ENCODE results near the gene FARP2.

The FARP2 gene

DNA sequence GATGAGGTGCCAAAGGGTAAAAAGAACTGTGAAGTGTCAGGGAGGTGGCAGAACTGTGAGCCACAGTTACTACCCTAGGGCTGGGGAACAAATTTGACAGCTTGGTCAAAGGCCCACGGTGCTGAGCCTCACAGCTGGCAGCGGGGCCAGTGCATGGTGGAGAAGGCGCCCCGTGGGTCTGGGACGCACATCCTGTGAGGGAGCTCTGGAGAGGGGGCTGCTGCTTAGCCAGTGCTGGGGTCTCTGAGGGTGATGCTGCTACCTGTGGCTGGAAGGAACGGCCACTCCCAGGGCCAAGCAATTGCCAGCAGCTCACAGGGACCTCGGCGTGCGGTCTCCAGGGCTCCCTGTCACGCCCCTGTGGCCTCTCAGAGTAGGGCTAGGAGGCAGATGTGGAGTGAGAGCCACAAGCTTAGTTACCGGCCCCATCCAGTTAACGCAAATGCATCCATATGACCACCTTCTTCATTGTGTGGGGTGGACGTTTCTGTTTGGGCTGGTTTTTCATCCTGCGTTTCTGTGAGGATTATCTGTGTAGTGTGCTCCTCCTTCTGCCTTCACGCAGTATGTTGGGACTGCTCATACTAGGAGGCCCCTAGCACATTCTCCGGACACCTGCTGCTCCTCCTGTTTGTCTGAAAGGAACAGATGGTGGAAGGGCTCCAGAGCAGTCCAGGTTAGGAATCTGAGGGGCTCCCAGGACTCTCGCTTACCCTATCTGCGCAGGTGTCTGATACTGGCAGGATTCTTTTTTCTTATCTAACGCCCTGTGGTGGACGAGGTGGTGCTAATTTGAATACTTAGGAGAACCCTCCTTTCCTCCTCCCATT is 126.3 kb downstream of the FARP2 start:
- no peak overlapping the region for H3K27ac ChIP-seq
- ChIA-PET POLR2A (ENCODE audit: low non-redundant PET) (no interaction called here), CTCF (no interaction called here)

GRCh38 chr2:241483305-241483704 is 127.2 kb downstream of the FARP2 start:
- ChIA-PET CTCF (no interaction called here), POLR2A (ENCODE audit: low non-redundant PET) (no interaction called here)
- TF ChIP-seq, protein P1, sequence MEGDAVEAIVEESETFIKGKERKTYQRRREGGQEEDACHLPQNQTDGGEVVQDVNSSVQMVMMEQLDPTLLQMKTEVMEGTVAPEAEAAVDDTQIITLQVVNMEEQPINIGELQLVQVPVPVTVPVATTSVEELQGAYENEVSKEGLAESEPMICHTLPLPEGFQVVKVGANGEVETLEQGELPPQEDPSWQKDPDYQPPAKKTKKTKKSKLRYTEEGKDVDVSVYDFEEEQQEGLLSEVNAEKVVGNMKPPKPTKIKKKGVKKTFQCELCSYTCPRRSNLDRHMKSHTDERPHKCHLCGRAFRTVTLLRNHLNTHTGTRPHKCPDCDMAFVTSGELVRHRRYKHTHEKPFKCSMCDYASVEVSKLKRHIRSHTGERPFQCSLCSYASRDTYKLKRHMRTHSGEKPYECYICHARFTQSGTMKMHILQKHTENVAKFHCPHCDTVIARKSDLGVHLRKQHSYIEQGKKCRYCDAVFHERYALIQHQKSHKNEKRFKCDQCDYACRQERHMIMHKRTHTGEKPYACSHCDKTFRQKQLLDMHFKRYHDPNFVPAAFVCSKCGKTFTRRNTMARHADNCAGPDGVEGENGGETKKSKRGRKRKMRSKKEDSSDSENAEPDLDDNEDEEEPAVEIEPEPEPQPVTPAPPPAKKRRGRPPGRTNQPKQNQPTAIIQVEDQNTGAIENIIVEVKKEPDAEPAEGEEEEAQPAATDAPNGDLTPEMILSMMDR (conservative IDR thresholded peaks at IDR 0.05; ENCODE audit: low read depth): no peak
- H3K27ac ChIP-seq: no peak overlapping the region
- DNase-seq (ENCODE audit: low spot score): no peak

More for the DNA sequence above, 126.3 kb downstream of the FARP2 start:
- DNase-seq (ENCODE audit: low spot score): no peak
- TF ChIP-seq, protein P1 (conservative IDR thresholded peaks at IDR 0.05; ENCODE audit: low read depth): no peak

- CTCF ChIA-PET: interaction anchor here (0.6 kb wide), 1 partner anchor 19 kb away, joined by 3 read pairs; no protein-coding TSS in a partner anchor
- TF ChIP-seq, protein P1 (conservative IDR thresholded peaks at IDR 0.05; ENCODE audit: low read depth): no peak
- POLR2A ChIA-PET (ENCODE audit: low non-redundant PET): no interaction called here
- H3K27ac ChIP-seq: no peak overlapping the region
- no peak for DNase-seq (ENCODE audit: low spot score)
These were observed 129.3 kb downstream of the FARP2 start for GRCh38 chr2:241485172-241485911.

GRCh38 chr2:241489088-241489487 is 133.0 kb downstream of the FARP2 start:
- H3K27ac ChIP-seq: no peak overlapping the region
- POLR2A ChIA-PET (ENCODE audit: low non-redundant PET): interaction anchor here (1.5 kb wide), 1 partner anchor 10 kb away, joined by 6 read pairs; no protein-coding TSS in a partner anchor
- CTCF ChIA-PET: no interaction called here
- TF ChIP-seq, protein P1 (conservative IDR thresholded peaks at IDR 0.05; ENCODE audit: low read depth): no peak
- no peak for DNase-seq (ENCODE audit: low spot score)

GRCh38 chr2:241489733-241490680 is 133.9 kb downstream of the FARP2 start:
- ChIA-PET CTCF (no interaction called here), POLR2A (ENCODE audit: low non-redundant PET) (interaction anchor here (1.5 kb wide), 1 partner anchor 9 kb away, joined by 6 read pairs; no protein-coding TSS in a partner anchor)
- TF ChIP-seq, protein P1 (conservative IDR thresholded peaks at IDR 0.05; ENCODE audit: low read depth): no peak
- DNase-seq (ENCODE audit: low spot score): no peak
- H3K27ac ChIP-seq: 0 out of 2 replicates have a peak overlapping the region, but pooled peaks have one; percentile 3

All from RWPE1 (cell line).